Measurements from ENCODE around the gene SLC25A44. TPM values are rescaled to one million over a fixed set of nuclear protein-coding genes. Genes with fewer than 3 reads are reported as not detected.
A peak's percentile ranks its signal among the peaks of the same experiment; 100 is the strongest.

Gene SLC25A44
- total RNA-seq, 1 donor from 2014 or later = 67.6 TPM

DNA sequence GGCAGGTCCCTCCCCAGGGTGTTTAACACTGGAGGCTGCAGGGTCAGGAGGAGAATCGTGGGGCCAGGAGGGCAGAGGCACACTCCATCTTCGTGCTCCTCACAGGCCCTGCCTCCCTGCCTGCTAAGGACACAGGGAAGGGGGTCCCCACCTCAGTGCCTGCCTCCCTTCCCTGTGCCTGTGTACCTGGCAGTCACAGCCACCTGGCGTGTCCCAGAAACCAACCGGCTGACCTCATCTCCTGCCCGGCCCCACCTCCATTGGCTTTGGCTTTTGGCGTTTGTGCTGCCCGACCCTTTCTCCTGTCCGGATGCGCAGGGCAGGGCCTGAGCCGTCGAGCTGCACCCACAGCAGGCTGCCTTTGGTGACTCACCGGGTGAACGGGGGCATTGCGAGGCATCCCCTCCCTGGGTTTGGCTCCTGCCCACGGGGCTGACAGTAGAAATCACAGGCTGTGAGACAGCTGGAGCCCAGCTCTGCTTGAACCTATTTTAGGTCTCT lies 47.5 kb downstream of the SLC25A44 start:
- Mint-ChIP-seq H3K27ac (no peak overlapping the region), H3K4me3 (no peak overlapping the region), H3K36me3 (ENCODE audit: low read depth) (peaks cover 25% of the 10 kb centered on the region), H3K27me3 (ENCODE audit: insufficient read depth) (no peaks in the 10 kb centered on the region), H3K4me1 (ENCODE audit: low read depth) (peaks cover 9% of the 10 kb centered on the region), H3K9me3 (no peaks in the 10 kb centered on the region)
- intact Hi-C loops (cut with micrococcal nuclease) = no loop called here
- no peak for DNase-seq (ENCODE audit: low spot score)

DNA sequence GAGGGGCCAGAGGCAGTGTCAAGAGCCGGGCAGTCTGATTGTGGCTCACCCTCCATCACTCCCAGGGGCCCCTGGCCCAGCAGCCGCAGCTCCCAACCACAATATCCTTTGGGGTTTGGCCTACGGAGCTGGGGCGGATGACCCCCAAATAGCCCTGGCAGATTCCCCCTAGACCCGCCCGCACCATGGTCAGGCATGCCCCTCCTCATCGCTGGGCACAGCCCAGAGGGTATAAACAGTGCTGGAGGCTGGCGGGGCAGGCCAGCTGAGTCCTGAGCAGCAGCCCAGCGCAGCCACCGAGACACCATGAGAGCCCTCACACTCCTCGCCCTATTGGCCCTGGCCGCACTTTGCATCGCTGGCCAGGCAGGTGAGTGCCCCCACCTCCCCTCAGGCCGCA lies 48.0 kb downstream of the SLC25A44 start, which contains the start of gene BGLAP:
Gene BGLAP, plus strand, starts transcription at position 259 of the 400 bp plus-strand sequence. Its CDS starts 48 bp downstream, at position 307.
- intact Hi-C loops (cut with micrococcal nuclease) = no loop called here
- H3K4me3 Mint-ChIP-seq = no peak within 1 kb of the TSS
- DNase-seq (ENCODE audit: low spot score) = no peak
- H3K27ac Mint-ChIP-seq = no peak within 1 kb of the TSS
- H3K4me1 Mint-ChIP-seq (ENCODE audit: low read depth) = peaks cover 9% of the 10 kb centered on the region
- no peaks in the 10 kb centered on the region for H3K27me3 Mint-ChIP-seq (ENCODE audit: insufficient read depth)
- H3K36me3 Mint-ChIP-seq (ENCODE audit: low read depth) = peaks cover 20% of the 10 kb centered on the region
- no peaks in the 10 kb centered on the region for H3K9me3 Mint-ChIP-seq

DNA sequence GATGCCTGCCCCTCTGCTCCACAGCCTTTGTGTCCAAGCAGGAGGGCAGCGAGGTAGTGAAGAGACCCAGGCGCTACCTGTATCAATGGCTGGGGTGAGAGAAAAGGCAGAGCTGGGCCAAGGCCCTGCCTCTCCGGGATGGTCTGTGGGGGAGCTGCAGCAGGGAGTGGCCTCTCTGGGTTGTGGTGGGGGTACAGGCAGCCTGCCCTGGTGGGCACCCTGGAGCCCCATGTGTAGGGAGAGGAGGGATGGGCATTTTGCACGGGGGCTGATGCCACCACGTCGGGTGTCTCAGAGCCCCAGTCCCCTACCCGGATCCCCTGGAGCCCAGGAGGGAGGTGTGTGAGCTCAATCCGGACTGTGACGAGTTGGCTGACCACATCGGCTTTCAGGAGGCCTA lies 48.8 kb downstream of the SLC25A44 start:
- Mint-ChIP-seq H3K27me3 (ENCODE audit: insufficient read depth) (no peaks in the 10 kb centered on the region), H3K4me1 (ENCODE audit: low read depth) (peaks cover 9% of the 10 kb centered on the region), H3K4me3 (no peak overlapping the region), H3K9me3 (no peaks in the 10 kb centered on the region), H3K27ac (no peak overlapping the region), H3K36me3 (ENCODE audit: low read depth) (peaks cover 21% of the 10 kb centered on the region)
- no peak for DNase-seq (ENCODE audit: low spot score)
- intact Hi-C loops (cut with micrococcal nuclease) = no loop called here

DNA sequence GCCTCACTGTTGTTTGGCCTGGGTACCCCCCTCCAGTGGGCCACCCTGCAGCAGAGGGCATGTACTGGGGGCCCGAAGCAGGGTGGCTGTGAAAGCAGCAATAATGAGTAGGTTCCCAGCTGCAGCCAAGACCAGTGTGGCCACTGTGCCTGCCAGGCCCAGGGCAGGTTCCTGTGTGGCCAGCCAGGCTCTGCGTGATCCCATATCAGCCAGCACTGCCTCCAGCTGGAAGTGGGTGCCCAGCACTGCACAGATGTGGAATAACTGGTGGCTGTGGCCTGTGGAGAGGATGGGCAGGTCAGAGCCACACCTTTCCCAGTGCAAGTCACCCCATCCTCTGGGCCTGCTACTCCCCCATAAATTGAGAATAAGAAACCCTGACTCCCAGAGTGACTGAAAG lies 50.2 kb downstream of the SLC25A44 start:
- H3K27me3 Mint-ChIP-seq (ENCODE audit: insufficient read depth) = no peaks in the 10 kb centered on the region
- H3K9me3 Mint-ChIP-seq = no peaks in the 10 kb centered on the region
- intact Hi-C loops (cut with micrococcal nuclease) = no loop called here
- peaks cover 14% of the 10 kb centered on the region for H3K36me3 Mint-ChIP-seq (ENCODE audit: low read depth)
- peaks cover 9% of the 10 kb centered on the region for H3K4me1 Mint-ChIP-seq (ENCODE audit: low read depth)
- H3K4me3 Mint-ChIP-seq = no peak overlapping the region
- no peak for DNase-seq (ENCODE audit: low spot score)
- no peak overlapping the region for H3K27ac Mint-ChIP-seq

DNA sequence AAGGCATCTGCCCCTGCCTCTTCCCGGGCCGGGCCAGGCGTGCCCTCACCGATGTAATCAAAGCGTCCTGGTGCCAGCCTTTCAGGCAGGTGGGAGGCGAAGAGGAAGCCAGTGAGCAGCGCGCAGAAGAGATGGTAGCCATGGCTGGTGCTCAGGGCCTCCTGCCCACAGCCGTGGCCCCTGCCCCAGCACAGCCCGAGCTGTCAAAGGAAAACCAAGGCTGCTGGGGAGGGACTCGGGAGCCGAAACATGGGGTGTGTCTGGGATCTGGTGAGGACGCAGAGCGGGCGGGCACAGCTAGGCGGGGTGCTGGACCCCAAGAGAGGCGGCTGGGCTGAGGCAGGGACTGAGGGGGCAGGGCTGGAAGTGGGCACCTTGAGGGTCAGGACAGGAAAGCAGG lies 50.8 kb downstream of the SLC25A44 start:
- no peaks in the 10 kb centered on the region for H3K27me3 Mint-ChIP-seq (ENCODE audit: insufficient read depth)
- peak overlapping the region; percentile 82 for H3K27ac Mint-ChIP-seq
- H3K4me3 Mint-ChIP-seq = peak overlapping the region; percentile 75
- H3K4me1 Mint-ChIP-seq (ENCODE audit: low read depth) = peaks cover 9% of the 10 kb centered on the region
- intact Hi-C loops (cut with micrococcal nuclease) = no loop called here
- H3K36me3 Mint-ChIP-seq (ENCODE audit: low read depth) = peaks cover 13% of the 10 kb centered on the region
- no peaks in the 10 kb centered on the region for H3K9me3 Mint-ChIP-seq
- DNase-seq (ENCODE audit: low spot score) = no peak

DNA sequence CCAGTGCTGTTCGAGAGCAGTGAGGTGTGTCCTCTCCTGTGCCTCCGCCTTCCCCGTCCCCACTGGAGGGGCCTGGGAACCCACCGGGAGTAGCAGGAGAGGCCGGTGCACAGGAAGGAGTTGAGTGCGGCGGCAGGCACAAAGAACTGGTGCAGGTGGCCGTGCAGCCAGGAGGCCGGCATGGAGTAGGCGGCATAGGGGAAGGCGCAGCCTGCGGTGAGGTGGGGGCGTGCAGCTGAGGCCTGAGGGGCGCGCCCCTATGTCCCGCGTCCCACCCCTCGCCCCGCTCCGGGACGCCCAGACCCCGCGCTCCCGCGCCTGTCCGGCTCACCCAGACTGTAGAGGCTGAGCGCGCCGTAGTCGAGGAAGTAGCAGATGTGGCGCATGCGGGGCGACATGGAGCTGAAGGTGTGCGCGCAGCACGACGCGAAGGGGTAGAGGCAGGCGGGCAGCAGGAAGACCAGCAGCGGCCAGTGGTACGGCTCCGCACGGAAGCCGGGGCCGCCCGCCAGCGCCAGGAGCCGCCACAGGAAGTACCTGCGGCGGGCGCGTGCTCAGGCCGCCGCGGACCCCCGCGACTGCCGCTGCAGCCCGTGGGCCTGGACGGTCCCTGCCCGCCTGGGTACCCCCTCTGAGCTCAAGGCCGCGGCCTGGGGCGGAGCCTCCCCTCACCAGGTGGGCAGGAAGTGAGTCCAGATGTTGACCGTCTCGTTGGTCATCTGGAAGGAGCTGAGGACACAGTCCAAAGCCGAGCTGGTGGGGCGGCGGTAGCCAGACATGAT lies 51.7 kb downstream of the SLC25A44 start:
- H3K27ac Mint-ChIP-seq = peak overlapping the region; percentile 82
- H3K36me3 Mint-ChIP-seq (ENCODE audit: low read depth) = peaks cover 14% of the 10 kb centered on the region
- intact Hi-C loops (cut with micrococcal nuclease) = no loop called here
- H3K27me3 Mint-ChIP-seq (ENCODE audit: insufficient read depth) = no peaks in the 10 kb centered on the region
- H3K9me3 Mint-ChIP-seq = no peaks in the 10 kb centered on the region
- DNase-seq (ENCODE audit: low spot score) = peak; percentile 20
- peaks cover 9% of the 10 kb centered on the region for H3K4me1 Mint-ChIP-seq (ENCODE audit: low read depth)
- H3K4me3 Mint-ChIP-seq = peak overlapping the region; percentile 75

DNA sequence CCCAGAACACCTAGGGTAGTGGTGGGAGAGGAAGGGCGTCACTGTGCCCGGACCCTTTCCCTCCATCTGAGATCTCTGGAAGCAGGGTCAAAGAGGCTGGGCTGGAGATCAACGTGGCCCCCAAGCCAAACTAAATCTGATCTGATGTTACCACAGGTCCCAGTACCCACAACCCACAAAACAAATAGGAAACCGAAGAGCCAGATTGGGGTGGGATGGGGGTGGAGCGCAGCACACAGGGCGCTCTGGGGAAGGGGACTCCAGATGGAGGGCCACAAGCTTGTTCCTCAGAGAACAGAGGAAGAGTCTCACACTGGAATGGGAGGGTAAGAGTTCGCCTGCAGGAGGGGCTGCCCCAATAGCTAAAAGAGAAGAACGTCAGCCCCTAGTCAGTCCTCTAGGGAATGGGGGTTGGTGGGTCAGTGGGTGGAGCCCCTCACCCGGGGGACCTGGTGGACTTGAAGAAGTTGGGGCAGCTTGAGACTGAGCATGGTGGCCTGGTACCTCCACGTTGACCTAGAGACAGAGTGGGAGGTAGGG lies 52.4 kb downstream of the SLC25A44 start:
- Mint-ChIP-seq H3K4me1 (ENCODE audit: low read depth) (peaks cover 9% of the 10 kb centered on the region), H3K27me3 (ENCODE audit: insufficient read depth) (no peaks in the 10 kb centered on the region), H3K36me3 (ENCODE audit: low read depth) (peaks cover 15% of the 10 kb centered on the region), H3K9me3 (no peaks in the 10 kb centered on the region), H3K27ac (peak overlapping the region; percentile 29), H3K4me3 (no peak overlapping the region)
- intact Hi-C loops (cut with micrococcal nuclease) = no loop called here
- DNase-seq (ENCODE audit: low spot score) = no peak

DNA sequence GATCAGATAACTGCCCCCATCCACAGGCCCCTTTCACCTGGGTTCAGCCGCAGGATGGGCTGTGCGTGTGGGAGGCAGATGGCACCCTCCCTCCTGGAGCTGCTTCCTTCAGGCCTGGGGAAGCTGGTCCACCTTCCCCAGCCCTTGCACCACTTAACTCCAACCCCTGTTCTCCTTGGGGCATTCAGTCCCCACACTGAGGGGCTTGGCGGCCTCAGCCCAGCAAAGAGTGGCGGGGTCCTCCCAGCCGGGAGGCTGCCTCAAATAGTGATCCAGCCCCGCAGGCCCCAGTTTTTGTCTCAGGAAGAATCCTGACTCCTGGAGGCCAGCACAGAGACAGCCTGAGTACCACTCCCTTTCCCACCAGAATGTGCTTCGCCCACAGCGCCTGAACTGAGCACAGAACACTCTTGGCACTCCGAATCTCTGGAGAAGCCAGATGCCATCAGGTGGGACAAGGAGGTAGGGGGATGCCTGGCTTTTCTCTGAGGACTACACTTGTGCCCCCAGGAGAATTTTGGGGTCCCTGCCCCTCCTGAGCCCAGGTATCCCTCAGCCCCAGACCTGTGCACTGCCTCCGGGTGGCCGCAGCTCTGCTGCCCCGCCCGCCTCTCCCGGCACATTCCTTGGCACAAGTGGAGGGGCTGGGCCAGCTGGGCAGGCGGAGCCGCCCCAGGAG lies 53.0 kb downstream of the SLC25A44 start:
- Mint-ChIP-seq H3K27me3 (ENCODE audit: insufficient read depth) (no peaks in the 10 kb centered on the region), H3K9me3 (no peaks in the 10 kb centered on the region), H3K36me3 (ENCODE audit: low read depth) (peaks cover 16% of the 10 kb centered on the region), H3K4me1 (ENCODE audit: low read depth) (peaks cover 9% of the 10 kb centered on the region), H3K4me3 (no peak overlapping the region), H3K27ac (no peak overlapping the region)
- DNase-seq (ENCODE audit: low spot score) = no peak
- intact Hi-C loops (cut with micrococcal nuclease) = no loop called here

DNA sequence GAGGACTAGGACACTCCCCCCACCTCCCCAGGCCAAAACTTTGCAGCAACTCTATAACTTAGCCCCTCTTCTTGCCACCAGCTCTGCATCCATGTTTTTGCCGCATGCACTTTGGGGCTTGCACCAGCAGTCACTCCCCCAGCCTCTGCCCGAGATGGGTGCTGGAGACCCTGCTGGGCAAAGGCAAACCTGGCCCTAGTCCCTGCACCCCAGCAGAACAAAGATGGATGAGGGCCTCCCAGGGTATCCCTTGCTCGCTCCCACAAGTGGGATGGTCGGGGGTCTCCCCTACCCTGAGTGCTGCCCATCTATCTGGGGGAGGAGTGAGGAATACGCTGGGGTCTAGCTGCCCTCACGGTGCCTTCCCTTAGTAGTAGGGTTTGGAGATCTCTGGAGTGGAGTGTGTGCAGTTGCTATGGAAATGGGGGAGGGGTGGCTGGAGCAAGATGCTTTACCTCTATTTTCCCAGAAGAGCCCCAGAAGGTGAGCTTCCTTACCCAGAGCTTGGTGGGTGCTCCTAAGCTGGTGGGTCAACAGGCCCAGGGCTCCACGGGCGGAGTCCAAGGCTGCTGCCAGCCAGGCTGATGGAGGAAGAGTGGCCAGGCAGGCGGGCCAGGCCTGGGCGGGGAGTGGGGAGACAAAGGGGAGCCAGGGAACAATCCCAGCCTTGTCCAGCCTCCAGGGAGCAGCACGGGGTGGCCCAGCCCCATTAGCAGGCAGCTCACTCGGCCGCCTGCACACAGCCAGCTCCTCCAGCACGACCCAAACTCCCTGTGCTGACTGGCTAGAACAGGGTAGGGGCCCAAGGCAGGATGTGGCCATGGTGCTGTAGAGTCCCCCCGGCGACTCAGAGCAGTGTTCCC lies 53.8 kb downstream of the SLC25A44 start, which contains the start of gene PAQR6:
Gene PAQR6, minus strand, starts transcription at position 597 of the 863 bp plus-strand sequence. CDS start 1,325 bp downstream, outside the sequence.
- intact Hi-C loops (cut with micrococcal nuclease) = no loop called here
- H3K27me3 Mint-ChIP-seq (ENCODE audit: insufficient read depth) = no peaks in the 10 kb centered on the region
- H3K9me3 Mint-ChIP-seq = no peaks in the 10 kb centered on the region
- no peak within 1 kb of the TSS for H3K4me3 Mint-ChIP-seq
- H3K36me3 Mint-ChIP-seq (ENCODE audit: low read depth) = peaks cover 22% of the 10 kb centered on the region
- H3K4me1 Mint-ChIP-seq (ENCODE audit: low read depth) = peaks cover 16% of the 10 kb centered on the region
- DNase-seq (ENCODE audit: low spot score) = no peak
- H3K27ac Mint-ChIP-seq = peak within 1 kb of the TSS; percentile 44

DNA sequence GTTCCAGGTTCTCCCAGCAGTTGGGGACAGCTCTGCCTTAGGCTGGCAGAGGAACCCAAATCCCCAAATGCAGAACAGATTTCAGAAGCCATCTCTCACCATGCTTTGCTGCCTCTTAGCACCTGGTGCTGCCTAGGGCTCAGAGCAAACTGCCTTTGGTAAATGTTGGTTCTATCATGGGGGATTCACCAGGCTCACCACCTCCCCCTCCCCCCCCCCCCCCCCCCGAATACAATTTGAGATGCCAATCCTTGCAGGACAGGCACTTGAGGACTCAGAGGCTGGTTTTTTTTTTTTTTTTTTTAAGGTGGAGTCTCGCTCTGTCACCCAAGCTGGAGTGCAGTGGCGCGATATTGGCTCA lies 54.4 kb downstream of the SLC25A44 start:
- intact Hi-C loops (cut with micrococcal nuclease) = no loop called here
- Mint-ChIP-seq H3K27ac (peak overlapping the region; percentile 44), H3K27me3 (ENCODE audit: insufficient read depth) (no peaks in the 10 kb centered on the region), H3K4me1 (ENCODE audit: low read depth) (peaks cover 20% of the 10 kb centered on the region), H3K9me3 (no peaks in the 10 kb centered on the region), H3K4me3 (no peak overlapping the region), H3K36me3 (ENCODE audit: low read depth) (peaks cover 27% of the 10 kb centered on the region)
- DNase-seq (ENCODE audit: low spot score) = no peak

DNA sequence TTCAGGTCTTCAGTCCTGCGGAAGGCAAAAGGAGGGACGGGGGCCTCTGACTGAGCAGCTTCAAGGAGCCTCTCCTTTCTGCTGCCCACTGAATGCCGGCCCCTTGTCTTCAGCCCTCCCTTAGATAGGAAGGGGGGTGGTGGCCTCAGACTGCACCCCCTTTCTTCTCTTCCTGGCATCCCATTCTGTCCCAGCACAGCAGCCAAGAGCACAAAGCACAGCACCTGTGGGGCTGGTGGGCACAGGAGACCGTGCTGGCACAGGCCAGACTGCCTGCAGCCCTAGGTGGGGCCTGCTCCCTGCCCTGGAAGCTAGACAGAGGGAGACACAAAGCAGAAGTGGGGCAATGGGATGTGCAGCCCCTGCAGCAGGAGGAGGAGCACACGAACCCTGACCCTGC lies 55.7 kb downstream of the SLC25A44 start:
- DNase-seq (ENCODE audit: low spot score) = no peak
- H3K36me3 Mint-ChIP-seq (ENCODE audit: low read depth) = peaks cover 31% of the 10 kb centered on the region
- H3K4me3 Mint-ChIP-seq = no peak overlapping the region
- no peaks in the 10 kb centered on the region for H3K9me3 Mint-ChIP-seq
- H3K27ac Mint-ChIP-seq = no peak overlapping the region
- peaks cover 20% of the 10 kb centered on the region for H3K4me1 Mint-ChIP-seq (ENCODE audit: low read depth)
- intact Hi-C loops (cut with micrococcal nuclease) = no loop called here
- no peaks in the 10 kb centered on the region for H3K27me3 Mint-ChIP-seq (ENCODE audit: insufficient read depth)

DNA sequence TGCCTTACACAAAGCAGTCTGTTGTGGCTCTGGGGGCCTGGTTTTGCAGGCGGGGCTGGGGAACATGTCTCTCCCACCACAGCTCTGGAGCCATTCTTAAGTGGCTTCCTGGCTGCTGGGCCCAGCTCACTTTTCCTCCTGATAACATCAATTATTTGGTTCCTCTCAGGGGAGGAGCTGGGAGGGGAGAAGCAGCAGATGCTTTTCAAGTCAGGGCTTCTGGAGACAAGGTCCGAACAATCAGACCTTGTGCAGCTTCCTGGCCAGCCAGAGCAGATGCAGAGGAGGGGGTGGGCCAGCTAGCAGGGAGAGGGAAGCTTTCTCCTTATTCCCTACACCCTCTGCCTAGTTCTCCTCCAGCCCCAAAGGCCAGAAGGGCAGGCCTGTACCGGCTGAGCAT lies 57.6 kb downstream of the SLC25A44 start:
- Mint-ChIP-seq H3K27ac (no peak overlapping the region), H3K27me3 (ENCODE audit: insufficient read depth) (no peaks in the 10 kb centered on the region), H3K4me1 (ENCODE audit: low read depth) (peaks cover 11% of the 10 kb centered on the region), H3K4me3 (no peak overlapping the region), H3K36me3 (ENCODE audit: low read depth) (peaks cover 37% of the 10 kb centered on the region), H3K9me3 (no peaks in the 10 kb centered on the region)
- intact Hi-C loops (cut with micrococcal nuclease) = no loop called here
- DNase-seq (ENCODE audit: low spot score) = no peak

Data from activated T-helper 1 cell treated with anti-CD3 and anti-CD28 coated beads, Interleukin-12 subunit alpha, Interleukin-12 subunit beta, Interleukin-2, Interleukin-4 antibody, amounts not matched to agents 30 ng/mL and 10 ng/mL and 1 ng/mL, durations not matched to agents 14 hours and 24 hours and 36 hours (primary cell).